DMS153 (cell line): ENCODE data around the gene NUP93.

Experiments
- DNase-seq: peaks from one replicate; lab custom pipeline; 2025; lab: John Stamatoyannopoulos, UW

The NUP93 gene

DNA sequence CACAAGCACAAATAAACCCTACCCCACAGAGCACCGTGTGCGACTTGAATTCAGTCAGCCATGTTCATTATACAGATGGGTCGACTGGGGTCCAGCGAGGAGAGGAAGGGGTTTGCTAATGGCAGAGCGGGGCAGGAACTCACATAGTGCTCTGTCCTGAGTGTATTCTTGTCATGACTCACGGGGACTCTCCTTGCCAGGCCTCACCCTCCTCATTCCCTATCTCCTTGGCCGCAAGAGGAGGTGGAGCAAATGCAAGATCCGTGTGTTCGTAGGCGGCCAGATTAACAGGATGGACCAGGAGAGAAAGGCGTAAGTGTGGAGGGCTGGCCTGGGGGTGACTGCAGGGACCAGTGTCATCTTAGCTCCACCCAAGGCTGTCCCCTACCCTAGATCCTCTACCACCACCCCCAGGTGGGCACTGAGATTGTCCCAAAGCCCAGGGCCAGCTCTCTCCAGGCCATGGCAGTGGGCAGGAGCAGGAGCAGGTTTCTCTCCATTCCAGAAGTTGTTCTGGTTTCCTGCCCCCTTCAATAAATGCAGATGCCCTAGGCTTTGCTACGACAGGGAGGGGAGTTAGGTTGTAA lies 164.5 kb downstream of the NUP93 start:
- no peak for DNase-seq

DNA sequence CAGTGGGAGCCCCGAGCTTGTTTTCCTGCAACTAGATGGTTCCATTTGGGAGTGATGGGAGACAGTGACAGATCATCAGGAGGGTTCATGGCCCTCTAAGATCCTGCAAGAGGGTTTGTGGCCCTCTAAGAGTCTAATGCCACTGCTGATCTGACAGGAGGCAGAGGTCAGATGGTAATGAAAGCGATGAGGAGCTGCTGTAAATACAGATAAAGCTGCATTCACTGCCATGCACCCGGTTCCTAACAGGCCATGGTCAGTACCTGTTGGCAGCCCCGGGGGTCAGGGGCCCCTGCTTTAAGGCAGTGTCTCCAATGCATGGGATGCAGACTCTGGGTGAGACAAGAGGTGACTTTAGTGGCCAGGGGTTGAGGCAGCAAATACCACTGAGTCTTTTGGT lies 165.9 kb downstream of the NUP93 start:
- DNase-seq: no peak

DNA sequence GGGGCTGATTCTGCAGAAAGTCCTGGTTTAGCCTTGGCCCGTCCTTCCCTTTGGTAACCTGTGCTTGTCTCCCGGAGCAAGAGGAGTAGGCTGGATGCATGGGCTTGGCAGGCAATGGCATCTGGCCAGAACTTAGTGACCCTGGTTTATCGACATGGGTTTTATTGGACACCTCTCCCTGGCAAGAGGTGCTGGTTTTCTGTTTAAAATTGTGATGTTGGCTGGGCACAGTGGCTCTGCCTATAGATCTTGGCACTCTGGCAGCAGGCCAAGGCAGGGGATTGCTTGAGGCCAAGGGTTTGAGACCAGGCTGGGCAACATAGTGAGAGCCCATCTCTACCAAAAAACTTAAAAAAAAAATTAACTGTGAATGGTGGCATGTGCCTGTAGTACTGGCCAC lies 166.3 kb downstream of the NUP93 start:
- DNase-seq: no peak

DNA sequence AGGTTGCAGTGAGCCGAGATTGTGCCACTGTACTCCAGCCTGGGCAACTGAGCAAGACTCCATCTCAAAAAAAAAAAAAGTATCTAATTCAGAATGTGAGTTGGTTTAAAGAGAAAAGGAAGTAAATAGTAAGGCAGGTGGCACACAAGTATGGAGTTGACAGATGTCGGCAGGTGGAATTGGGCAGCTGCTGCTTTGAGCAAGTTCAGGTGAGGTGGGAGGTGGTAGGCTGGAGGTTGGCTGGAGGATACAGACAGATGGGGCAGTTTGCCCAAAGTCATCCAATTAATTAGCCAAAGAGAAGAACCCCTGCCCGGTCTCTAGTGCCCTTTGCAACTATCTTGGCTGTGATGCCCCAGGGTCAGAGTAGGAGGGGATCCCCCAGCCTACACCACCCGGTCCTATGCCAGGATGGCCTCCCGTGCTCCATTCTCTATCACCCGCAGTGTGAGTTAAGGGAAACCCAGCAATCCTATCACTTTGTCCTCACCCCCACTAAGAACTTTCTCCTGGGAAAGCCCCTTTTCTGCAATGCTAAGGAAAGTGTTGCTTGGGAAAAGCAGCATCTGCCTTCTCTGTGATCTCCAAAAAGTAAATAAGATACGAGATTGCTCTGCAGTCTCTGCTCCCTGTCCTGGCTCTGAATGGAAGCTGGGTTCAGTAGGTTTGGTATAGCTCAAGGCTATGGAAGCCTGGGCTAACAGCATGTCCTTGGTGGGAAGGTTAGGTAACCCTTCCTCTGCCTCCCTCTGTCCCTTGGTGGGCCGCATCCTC lies 167.3 kb downstream of the NUP93 start:
- DNase-seq: no peak

DNA sequence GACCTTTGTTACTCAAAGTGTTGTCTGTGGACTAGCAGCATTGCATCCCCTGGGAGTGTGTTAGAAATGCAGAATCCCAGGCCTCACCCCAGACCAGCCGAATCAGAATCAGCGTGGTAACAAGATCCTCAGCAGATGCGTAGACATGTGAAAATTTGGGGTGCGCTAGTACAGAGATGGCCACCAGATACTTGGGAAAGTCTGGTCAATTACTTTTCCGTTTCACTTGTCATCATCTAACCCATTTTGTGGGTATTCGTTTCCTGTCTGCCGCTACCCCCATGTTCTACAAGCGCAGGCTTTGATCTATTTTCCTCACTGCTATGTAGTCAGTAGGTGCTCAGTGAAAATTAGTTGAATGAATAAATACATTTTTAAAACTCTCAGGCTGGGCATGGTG lies 168.9 kb downstream of the NUP93 start:
- no peak for DNase-seq
